Stimulated activated CD4-positive, alpha-beta T cell treated with anti-CD3 and anti-CD28 coated beads, Interleukin-15, amount 100 ng/mL, for 48 hours (primary cell): ENCODE results near the gene PCSK5.

Experiments used
- DNase-seq, 2 donors: peaks; one replicate each; pipeline ENCODE4 v3.0.0-alpha.2; 2020; ENCODE audit warnings: low read depth in 2 of 2

PCSK5 gene

GRCh38 chr9:76191493-76191892 is 301.0 kb downstream of the PCSK5 start:
- DNase-seq = no peak

- no peak for DNase-seq
Measured at GRCh38 chr9:76192013-76192412, 301.5 kb downstream of the PCSK5 start.

DNA sequence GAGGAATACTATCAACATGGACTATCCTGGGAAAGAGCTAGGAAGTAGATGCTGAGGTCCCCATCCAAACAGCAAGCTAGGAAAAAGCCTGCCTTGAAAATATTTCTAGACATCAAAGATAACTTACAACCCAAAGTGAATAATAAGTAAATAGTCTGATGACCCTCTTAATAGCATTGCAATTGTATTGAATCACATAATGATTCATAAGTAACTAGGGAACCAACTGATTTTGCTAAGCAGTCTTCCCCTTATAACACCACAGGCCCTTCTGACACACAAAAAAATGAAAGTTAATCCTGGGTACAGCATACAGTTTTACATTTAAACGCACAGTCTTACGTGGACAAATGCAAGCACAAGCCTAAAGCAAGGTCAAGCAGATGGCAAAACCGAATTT is 304.4 kb downstream of the PCSK5 start:
- DNase-seq = no peak

DNA sequence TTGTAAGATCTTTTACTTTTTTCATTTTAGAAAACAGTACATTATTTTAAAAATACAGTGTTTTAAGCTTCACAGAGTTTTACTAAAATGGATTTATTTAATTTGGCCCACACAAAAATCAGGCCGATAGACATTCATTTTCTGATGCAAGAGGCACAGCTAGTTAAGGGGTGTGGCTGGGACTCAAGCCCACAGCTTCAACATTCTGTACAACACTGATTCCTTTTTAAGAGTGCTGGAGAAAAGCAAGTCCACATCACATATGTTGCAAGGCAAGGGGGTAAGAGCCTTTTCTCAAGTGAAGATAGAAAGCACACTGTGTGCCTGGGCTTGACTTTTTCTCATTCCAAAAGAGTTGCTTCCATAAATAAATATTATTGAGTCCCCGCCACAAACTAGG is 307.9 kb downstream of the PCSK5 start:
- DNase-seq = no peak

DNA sequence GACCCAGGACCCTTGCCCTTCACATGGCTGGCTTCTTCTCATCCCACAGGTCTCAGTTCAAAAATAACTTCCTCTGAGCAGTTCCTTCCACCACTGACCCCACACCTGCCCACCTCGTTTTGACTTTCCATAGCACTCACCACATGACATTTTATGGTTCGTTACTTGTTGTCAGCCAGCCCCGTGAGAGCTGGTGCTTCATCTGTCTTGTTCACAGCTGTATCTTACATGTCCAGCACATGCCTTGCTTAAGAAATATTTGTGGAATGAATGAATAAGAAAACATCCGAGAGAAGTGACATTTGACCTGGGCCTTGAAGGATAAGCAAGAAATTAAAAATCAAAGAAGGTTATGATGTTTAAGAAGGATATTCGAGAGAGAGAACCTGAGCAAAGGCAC is 309.8 kb downstream of the PCSK5 start:
- DNase-seq = no peak

DNA sequence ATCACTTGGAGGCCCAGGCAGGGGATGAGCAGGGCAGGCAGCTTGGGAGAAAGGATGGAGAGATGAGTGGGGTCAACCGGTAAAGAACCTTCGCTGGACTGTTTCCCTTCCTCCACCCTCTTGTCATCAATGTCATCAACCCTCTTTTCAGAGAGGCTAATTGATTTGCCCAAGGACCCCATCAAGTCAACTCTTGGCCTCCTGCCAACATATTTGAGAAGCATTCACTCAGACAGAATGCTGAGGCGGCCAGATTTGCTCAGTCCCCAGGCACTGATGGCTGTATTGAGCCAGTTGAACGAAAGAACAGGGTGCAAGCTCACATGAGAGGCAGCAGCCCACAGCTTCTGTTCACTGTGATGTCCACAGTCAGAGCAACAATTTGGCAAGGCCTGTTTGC is 310.3 kb downstream of the PCSK5 start:
- DNase-seq = no peak

GRCh38 chr9:76203373-76203772 is 312.9 kb downstream of the PCSK5 start:
- DNase-seq = no peak

DNA sequence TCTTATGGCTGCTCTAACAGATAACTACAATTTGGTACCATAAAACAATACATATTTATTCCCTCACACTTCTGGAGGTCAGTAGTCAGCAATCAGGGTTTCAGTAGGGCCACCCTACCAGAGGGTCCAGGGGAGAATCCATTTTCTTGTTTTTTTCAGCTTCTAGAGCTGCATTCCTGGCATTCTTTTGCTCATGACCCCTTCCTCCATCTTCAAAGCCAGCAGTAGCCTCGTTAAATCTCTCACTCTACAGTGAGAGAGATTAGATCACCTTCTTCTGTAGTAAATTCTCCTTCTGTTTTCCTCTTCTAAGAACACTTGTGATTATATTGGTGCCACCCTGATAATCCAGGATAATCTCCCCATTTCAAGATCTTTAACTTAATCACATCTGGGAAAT is 316.3 kb downstream of the PCSK5 start:
- no peak for DNase-seq

DNA sequence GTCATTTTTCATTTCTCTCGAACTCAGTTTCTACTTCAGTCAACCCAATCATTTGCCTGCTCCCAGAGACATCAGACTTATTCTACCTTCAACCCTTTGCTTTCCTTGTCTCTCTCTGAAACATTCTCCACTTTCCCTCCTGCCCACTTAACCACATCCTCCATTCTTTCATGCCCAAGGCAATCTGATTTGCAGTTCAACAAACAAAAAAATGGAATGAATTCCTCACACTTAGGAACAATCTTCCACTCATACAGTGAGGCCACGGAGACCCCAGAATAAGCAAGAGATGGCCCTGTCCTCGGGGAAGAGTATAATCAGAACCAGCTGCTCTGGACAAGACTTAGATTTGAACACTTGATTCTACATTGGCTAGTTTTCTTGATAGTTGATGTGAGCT is 323.3 kb downstream of the PCSK5 start:
- DNase-seq = no peak

DNA sequence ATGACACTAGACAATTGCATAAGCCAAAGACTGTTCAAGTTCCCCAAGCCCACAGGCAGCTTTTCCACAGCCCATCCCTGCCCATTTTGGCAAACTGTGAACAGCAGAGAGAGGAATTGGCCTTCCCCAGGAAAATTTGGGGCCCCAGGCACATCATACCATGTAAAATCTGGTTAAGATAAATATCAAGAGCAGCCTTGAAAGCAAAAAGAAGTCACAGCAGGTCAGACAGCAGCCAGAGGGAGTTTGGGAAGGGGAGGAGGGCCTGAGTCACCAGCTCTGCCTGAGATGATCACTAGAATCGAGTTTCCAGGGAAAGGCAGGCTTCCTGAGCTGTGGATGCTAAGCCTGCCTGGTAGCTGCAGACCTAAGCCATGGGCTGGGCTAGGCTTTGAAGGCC is 324.6 kb downstream of the PCSK5 start:
- no peak for DNase-seq

DNA sequence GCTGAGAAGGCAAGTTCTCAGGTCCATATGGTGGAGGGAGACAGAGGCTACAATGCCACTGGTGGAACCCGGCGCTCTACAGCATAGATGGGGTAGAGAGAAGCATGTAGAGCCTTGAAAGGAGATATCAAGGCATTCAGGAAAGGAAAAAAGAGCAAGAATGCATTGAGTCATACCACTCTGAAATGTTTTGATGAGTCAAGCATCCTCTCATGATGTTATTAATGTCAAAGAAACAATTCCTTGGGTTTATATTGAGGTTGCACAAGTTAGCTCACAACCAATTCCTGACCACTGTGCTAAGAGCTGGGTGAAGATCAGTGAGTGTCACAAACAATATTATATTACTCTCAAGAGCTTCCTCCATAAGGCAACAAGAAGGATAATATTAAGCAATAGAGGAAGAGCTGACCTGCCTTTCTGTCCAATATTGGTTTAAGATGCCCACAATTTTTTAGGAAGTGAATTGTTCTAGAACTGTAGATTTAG is 325.7 kb downstream of the PCSK5 start:
- no peak for DNase-seq

- DNase-seq = no peak
Measured at GRCh38 chr9:76218117-76218885, 327.8 kb downstream of the PCSK5 start.

DNA sequence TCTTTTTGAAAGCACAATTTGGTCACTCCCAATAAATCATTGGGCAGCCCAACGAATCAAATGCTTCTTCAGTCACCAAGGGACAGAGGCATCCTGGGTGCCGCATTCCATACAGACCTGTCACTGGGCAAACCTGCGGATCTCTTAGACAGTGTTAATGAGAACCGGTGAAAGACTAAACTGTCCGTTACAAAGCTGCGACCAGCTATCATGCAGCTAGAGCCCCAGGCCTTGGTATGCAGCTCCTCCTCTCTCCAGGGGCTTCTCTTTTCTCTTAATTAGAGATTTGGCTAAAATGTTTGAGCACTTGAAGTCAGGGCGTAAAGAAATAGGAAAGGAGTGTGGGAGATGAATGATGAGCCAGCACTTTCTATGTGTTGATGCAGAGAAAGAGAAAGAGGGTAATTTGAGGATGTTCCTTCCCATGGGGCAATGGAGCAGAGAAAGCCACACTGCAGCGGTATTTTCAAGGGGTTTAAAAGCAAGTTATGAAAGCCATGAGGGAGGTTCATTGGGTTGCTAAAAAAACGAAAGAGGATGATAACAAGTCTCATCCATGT is 328.5 kb downstream of the PCSK5 start:
- no peak for DNase-seq

DNA sequence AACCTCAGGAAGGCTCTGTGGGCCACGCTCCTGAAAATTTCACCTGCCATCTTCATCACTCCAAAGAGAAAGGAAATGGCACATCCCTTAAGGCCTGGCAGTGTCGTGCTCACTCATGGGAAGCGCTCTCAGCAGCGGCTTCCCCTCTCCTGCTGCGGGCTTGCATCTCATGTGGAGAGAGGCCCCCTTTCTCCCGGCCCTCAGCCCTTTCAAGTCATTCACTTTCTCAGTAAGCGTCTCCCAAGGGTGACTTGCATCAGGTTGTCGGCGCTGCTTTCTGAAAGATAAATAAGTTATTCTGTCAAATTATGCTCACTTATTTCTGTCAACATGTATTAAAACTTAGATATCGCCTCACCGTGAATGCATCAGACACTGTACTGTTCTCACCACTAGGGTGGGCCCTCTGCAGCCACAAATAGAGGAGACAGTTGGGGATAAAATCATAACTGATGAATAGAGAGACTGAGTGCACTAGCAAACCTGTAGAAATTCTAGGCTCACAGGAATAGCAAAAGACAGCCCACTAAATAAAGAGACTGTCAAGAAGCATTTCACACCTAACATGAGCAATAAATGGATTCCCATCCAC is 329.2 kb downstream of the PCSK5 start:
- no peak for DNase-seq

GRCh38 chr9:76221423-76221822 is 330.9 kb downstream of the PCSK5 start:
- no peak for DNase-seq

GRCh38 chr9:76223749-76224340 is 333.4 kb downstream of the PCSK5 start:
- DNase-seq = no peak

GRCh38 chr9:76227156-76227555 is 336.7 kb downstream of the PCSK5 start:
- no peak for DNase-seq

DNA sequence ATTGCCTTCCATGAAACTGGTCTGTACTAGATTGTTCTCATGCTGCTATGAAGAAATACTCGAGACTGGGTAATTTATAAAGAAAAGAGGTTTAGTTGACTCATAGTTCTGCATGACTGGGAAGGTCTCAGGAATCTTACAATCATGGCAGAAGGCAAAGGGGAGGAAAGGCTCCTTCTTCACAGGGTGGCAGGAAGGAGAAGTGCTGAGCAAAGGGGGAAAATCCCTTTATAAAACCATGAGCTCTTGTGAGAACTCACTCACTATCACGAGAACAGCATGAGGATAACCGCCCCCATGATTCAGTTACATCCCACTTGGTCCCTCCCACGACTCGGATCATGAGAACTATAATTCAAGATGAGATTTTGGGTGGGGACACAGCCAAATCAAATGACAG is 340.5 kb downstream of the PCSK5 start:
- DNase-seq = no peak

- no peak for DNase-seq
Measured at GRCh38 chr9:76232861-76233489, 342.5 kb downstream of the PCSK5 start.

- DNase-seq = no peak
Measured at GRCh38 chr9:76240578-76240977, 350.1 kb downstream of the PCSK5 start.

DNA sequence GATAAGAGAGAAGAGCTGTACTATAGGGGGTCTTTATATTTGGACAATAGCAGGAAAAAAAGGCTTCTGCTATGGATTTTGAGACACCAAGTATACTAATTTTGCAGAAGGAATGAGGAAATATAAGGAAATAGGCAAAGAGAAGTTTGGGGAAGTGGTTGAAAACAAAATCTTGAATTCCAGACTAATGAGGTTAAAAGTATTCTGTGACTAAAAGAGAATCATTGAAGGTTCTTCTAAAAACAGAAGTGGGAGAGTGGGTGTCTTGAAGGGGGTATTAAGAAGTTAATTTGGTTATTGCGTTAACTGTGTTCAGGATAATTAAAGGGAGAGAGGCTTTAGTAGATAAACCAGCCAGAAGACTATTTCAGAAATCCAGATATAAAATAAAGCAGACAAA is 355.0 kb downstream of the PCSK5 start:
- no peak for DNase-seq

- DNase-seq = no peak
Measured at GRCh38 chr9:76246680-76247079, 356.2 kb downstream of the PCSK5 start.
